GM12878 (cell line): ENCODE data around the gene FKBP9. TPM values are rescaled to one million over a fixed set of nuclear protein-coding genes. Genes with fewer than 3 reads are reported as not detected.

ENCODE experiments used
- ATAC-seq: fragments of 200-7000 bp; cut with Tn5 transposase; 3 replicates; pipeline ENCODE4 v1.9.1; 2020; ENCODE audit warnings: mild to moderate bottlenecking, moderate library complexity
- BruUV-seq: library from RNA; stranded (reverse); fragments of 400-500 nt; replicated peaks from 2 replicates; lab custom pipeline; 2021; lab: Mats Ljungman, UMichigan
- CTCF ChIA-PET: fragments of 300-600 bp; sonication (Branson Sonifier 250); formaldehyde crosslinking; extraction: SDS; loops from one replicate; lab custom pipeline; 2021; ENCODE audit warnings: inconsistent platforms; lab: Yijun Ruan, JAX
- POLR2A ChIA-PET: fragments of 350-600 bp; formaldehyde crosslinking; extraction: SDS; loops from one replicate; lab custom pipeline; 2021; ENCODE audit warnings: inconsistent platforms; lab: Charles Lee
- RAD21 ChIA-PET: fragments of 300-600 bp; sonication (Branson Sonifier 250); formaldehyde crosslinking; loops from one replicate; lab custom pipeline; 2023; ENCODE audit warnings: antibody characterized with exemption; ENCODE audit not compliant: unreplicated experiment; lab: Charles Lee
- SMC1A ChIA-PET: fragments of 300-600 bp; sonication (Branson Sonifier 250); formaldehyde crosslinking; loops from one replicate; lab custom pipeline; 2023; ENCODE audit not compliant: unreplicated experiment, uncharacterized antibody; lab: Charles Lee
- DNase-seq: peaks from one replicate; pipeline ENCODE4 v3.0.0-alpha.2; 2011; ENCODE audit warnings: low read depth, low spot score
- FAIRE-seq: peaks from 3 replicates; lab custom pipeline; 2011; peaks lifted over from hg19 to GRCh38; lab: Jason Lieb, UNC
- H2AFZ ChIP-seq: 2 replicates; pipeline ENCODE4 v1.6.0; 2011; ENCODE audit warnings: low read depth, low read length, control low read depth; ENCODE audit not compliant: control insufficient read depth
- H3K27ac ChIP-seq: 2 replicates; pipeline ENCODE4 v1.5.1; 2011; ENCODE audit warnings: control low read depth; ENCODE audit not compliant: control insufficient read depth, insufficient read depth
- H3K27me3 ChIP-seq, 2 experiments: replicated peaks in 1 of 2; 2 replicates each; pipeline versions ENCODE4 v1.6.0 to v1.6.1; 2011; ENCODE audit warnings: low read length in 1 of 2; ENCODE audit not compliant: control insufficient read depth in 2 of 2, insufficient read depth in 2 of 2
- H3K36me3 ChIP-seq, 2 experiments: 2 replicates each; pipeline ENCODE4 v1.5.1; 2011; ENCODE audit warnings: low read length in 1 of 2; ENCODE audit not compliant: control insufficient read depth in 2 of 2, insufficient read depth in 2 of 2
- H3K4me1 ChIP-seq: 2 replicates; pipeline ENCODE4 v1.6.1; 2011; ENCODE audit warnings: mild to moderate bottlenecking, low read length, moderate library complexity, mixed read lengths; ENCODE audit not compliant: control insufficient read depth, insufficient read depth
- H3K4me2 ChIP-seq: 2 replicates; pipeline ENCODE4 v1.6.0; 2011; ENCODE audit warnings: control low read depth; ENCODE audit not compliant: control insufficient read depth, insufficient read depth
- H3K4me3 ChIP-seq: fragments of 200-600 bp; sonication (generic); 2 replicates; pipeline ENCODE4 v1.5.1; 2016
- H3K79me2 ChIP-seq: 2 replicates; pipeline ENCODE4 v1.6.0; 2011; ENCODE audit warnings: low read length; ENCODE audit not compliant: control insufficient read depth, insufficient read depth
- H3K9ac ChIP-seq: 2 replicates; pipeline ENCODE4 v1.8.0; 2011; ENCODE audit warnings: low read length, control low read depth, mixed read lengths; ENCODE audit not compliant: control insufficient read depth, insufficient read depth
- H3K9me3 ChIP-seq: replicated peaks from 3 replicates; pipeline ENCODE4 v1.5.1; 2011; ENCODE audit warnings: mild to moderate bottlenecking, low read length; ENCODE audit not compliant: control insufficient read depth, insufficient read depth
- H4K20me1 ChIP-seq: 2 replicates; pipeline ENCODE4 v1.6.0; 2011; ENCODE audit not compliant: control insufficient read depth, insufficient read depth
- BCL11A ChIP-seq: IDR thresholded peaks from 2 replicates; pipeline ENCODE4 v1.6.1; 2011; ENCODE audit warnings: low read depth, low read length
- CUX1 ChIP-seq: IDR thresholded peaks from 2 replicates; pipeline ENCODE4 v1.6.1; 2012; ENCODE audit warnings: improper control_type of control experiment, low read depth, low read length; ENCODE audit not compliant: insufficient replicate concordance
- MEF2A ChIP-seq: IDR thresholded peaks from 2 replicates; pipeline ENCODE4 v1.6.1; 2011; ENCODE audit warnings: low read depth, mild to moderate bottlenecking, low read length, moderate library complexity; ENCODE audit not compliant: insufficient read depth
- MTA2 ChIP-seq: fragments of 450-650 bp; IDR thresholded peaks from 2 replicates; pipeline ENCODE4 v1.6.1; 2016; ENCODE audit warnings: low read depth, mild to moderate bottlenecking, moderate library complexity
- PML ChIP-seq: IDR thresholded peaks from 2 replicates; pipeline ENCODE4 v1.6.1; 2012; ENCODE audit warnings: low read length, inconsistent platforms
- POLR2AphosphoS5 ChIP-seq: IDR thresholded peaks from 2 replicates; pipeline ENCODE4 v1.6.1; 2011; ENCODE audit warnings: mild to moderate bottlenecking, low read length, inconsistent platforms
- RB1 ChIP-seq: fragments of 450-650 bp; formaldehyde crosslinking; IDR thresholded peaks from 2 replicates; pipeline ENCODE4 v1.6.1; 2017; ENCODE audit warnings: mild to moderate bottlenecking, borderline replicate concordance
- SMC3 ChIP-seq: IDR thresholded peaks from 2 replicates; pipeline ENCODE4 v1.6.1; 2011; ENCODE audit warnings: low read length, improper control_type of control experiment, borderline replicate concordance
- SUPT20H ChIP-seq: IDR thresholded peaks from 2 replicates; pipeline ENCODE4 v1.6.1; 2011; ENCODE audit warnings: low read depth, mild to moderate bottlenecking, low read length, moderate library complexity, borderline replicate concordance; ENCODE audit not compliant: control insufficient read depth
- TARDBP ChIP-seq: IDR thresholded peaks from 2 replicates; pipeline ENCODE4 v1.6.1; 2016; ENCODE audit warnings: borderline replicate concordance
- TBL1XR1 ChIP-seq: IDR thresholded peaks from 2 replicates; pipeline ENCODE4 v1.6.1; 2012; ENCODE audit warnings: low read depth, low read length, improper control_type of control experiment
- ZNF384 ChIP-seq: IDR thresholded peaks from 2 replicates; pipeline ENCODE4 v1.6.1; 2012; ENCODE audit warnings: low read depth, mild to moderate bottlenecking, low read length, improper control_type of control experiment, borderline replicate concordance
- ZSCAN29 ChIP-seq: fragments of 450-650 bp; IDR thresholded peaks from 2 replicates; pipeline ENCODE4 v1.6.1; 2017; ENCODE audit warnings: mild to moderate bottlenecking, moderate library complexity
- WGBS: methylation state at CpG from one replicate; pipeline ENCODE4 v1.1.6; 2016; ENCODE audit warnings: low lambda C conversion rate; ENCODE audit not compliant: insufficient replicate concordance, insufficient coverage; ENCODE audit errors: missing lambda C conversion rate; 5-methylcytosine and 5-hydroxymethylcytosine counted together
- in situ Hi-C: fragments of 300-500 bp; cut with MboI; formaldehyde crosslinking; loops from 9 replicates; pipeline ENCODE4 v1.14.3; 2018; ENCODE audit warnings: mixed read lengths
- intact Hi-C: fragments of 100-400 bp; cut with micrococcal nuclease; formaldehyde crosslinking; loops from one replicate; pipeline ENCODE4 v1.14.2; 2022; ENCODE audit not compliant: unreplicated experiment
- polyA plus RNA-seq, 11 experiments: library from polyadenylated mRNA; depleted of rRNA in 4 of 11; unstranded in 6 of 11; stranded (reverse) in 5 of 11; fragments of >200 nt; fragmentation: Nextera tagmentation in 4 of 11; fragmentation: Illumina TruSeq in 1 of 11; extraction: Ambion mirVana in 4 of 11; extraction: Trizol in 1 of 11; gene quantifications; 1 replicate in 1 of 11; 2 replicates in 10 of 11; pipeline versions ENCODE4 v1.2.1 to v1.2.3, GENCODE V29; 2011 to 2016; ENCODE audit warnings: inconsistent platforms in 2 of 11, missing spikeins in 2 of 11, low read depth in 1 of 11
- total RNA-seq, 4 experiments: library from RNA; depleted of rRNA in 3 of 4; stranded (reverse); fragments of >200 nt in 3 of 4; fragmentation: Illumina TruSeq in 1 of 4; extraction: Trizol in 1 of 4; gene quantifications; 2 replicates each; pipeline versions ENCODE4 v1.2.1 to v1.2.3, GENCODE V29; 2013 to 2021
- TF ChIP-seq, protein P1 (sequence below): IDR thresholded peaks from 2 replicates; pipeline ENCODE4 v1.6.1; 2011; ENCODE audit warnings: low read depth, low read length, improper control_type of control experiment, borderline replicate concordance
- TF ChIP-seq, protein P2 (sequence below): IDR thresholded peaks from 2 replicates; pipeline ENCODE4 v1.6.1; 2012; ENCODE audit warnings: low read length, inconsistent platforms

Gene FKBP9
- total and polyA plus RNA-seq, 10 of the 15 experiments (the other 5 are each of a cell fraction or from before 2014, with no cell fraction given), result 0.04 to 6.6 (median 2.6) TPM

- intact Hi-C loops (no loop called here), in situ Hi-C loops (no loop called here)
- Histone ChIP-seq H2AFZ (no peak overlapping the region), H3K4me3 (peak overlapping the region; percentile 77), H3K9me3 (peaks cover under 1% of the 10 kb centered on the region; the same call in 2 of the 3 replicates), H3K9ac (peak overlapping the region; percentile 73; the same call in 1 of the 2 replicates), H3K79me2 (peaks cover 89% of the 10 kb centered on the region), H3K27ac (peak overlapping the region; percentile 71; the same call in 1 of the 2 replicates), H3K36me3 (peaks cover 0 to 1% of the 10 kb centered on the region in 2 experiments; a peak in 2 of 4 replicates), H3K4me1 (peaks cover 5% of the 10 kb centered on the region; the same call in 1 of the 2 replicates), H3K27me3 (no peaks in the 10 kb centered on the region), H4K20me1 (0 out of 2 replicates have a peak, but pooled peaks cover 2% of the 10 kb centered on the region), H3K4me2 (peak overlapping the region; percentile 80)
- RAD21 ChIA-PET, result interaction anchor here (1.0 to 4.6 kb wide), 8 partner anchors 8 to 194 kb away, joined by 3 to 29 read pairs (median 10); partner anchors contain the start of genes KBTBD2, NT5C3A and RP9
- peak; percentile 97 for FAIRE-seq
- peak; percentile 93 for ATAC-seq
- 6% methylated on average over 9 of the region's 9 CpGs for WGBS
- peak; percentile 89 for DNase-seq
- SMC1A ChIA-PET, result interaction anchor here (0.7 to 3.2 kb wide), 15 partner anchors 8 to 1653 kb away, joined by 3 to 31 read pairs (median 5); partner anchors contain the start of genes KBTBD2, NT5C3A and RP9
- no TSS peak for BruUV-seq
- POLR2A ChIA-PET, result interaction anchor here (0.6 to 3.2 kb wide), 6 partner anchors 13 to 151 kb away, joined by 3 to 30 read pairs (median 4); partner anchors contain the start of genes KBTBD2 and NT5C3A
- CTCF ChIA-PET, result interaction anchor here (0.6 to 4.9 kb wide), 11 partner anchors 8 to 240 kb away, joined by 3 to 33 read pairs (median 5); partner anchors contain the start of gene RP9
- TF ChIP-seq, protein P1, sequence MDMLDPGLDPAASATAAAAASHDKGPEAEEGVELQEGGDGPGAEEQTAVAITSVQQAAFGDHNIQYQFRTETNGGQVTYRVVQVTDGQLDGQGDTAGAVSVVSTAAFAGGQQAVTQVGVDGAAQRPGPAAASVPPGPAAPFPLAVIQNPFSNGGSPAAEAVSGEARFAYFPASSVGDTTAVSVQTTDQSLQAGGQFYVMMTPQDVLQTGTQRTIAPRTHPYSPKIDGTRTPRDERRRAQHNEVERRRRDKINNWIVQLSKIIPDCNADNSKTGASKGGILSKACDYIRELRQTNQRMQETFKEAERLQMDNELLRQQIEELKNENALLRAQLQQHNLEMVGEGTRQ, result no peak
- TF ChIP-seq ZNF384 (no peak), MEF2A (peak; percentile 60; the same call in 1 of the 2 replicates), TARDBP (no peak), RB1 (no peak), CUX1 (no peak), SMC3 (no peak), PML (peak; percentile 85), SUPT20H (no peak), POLR2AphosphoS5 (peak; percentile 99), MTA2 (no peak), ZSCAN29 (no peak), TBL1XR1 (no peak), BCL11A (no peak)
- TF ChIP-seq, protein P2, sequence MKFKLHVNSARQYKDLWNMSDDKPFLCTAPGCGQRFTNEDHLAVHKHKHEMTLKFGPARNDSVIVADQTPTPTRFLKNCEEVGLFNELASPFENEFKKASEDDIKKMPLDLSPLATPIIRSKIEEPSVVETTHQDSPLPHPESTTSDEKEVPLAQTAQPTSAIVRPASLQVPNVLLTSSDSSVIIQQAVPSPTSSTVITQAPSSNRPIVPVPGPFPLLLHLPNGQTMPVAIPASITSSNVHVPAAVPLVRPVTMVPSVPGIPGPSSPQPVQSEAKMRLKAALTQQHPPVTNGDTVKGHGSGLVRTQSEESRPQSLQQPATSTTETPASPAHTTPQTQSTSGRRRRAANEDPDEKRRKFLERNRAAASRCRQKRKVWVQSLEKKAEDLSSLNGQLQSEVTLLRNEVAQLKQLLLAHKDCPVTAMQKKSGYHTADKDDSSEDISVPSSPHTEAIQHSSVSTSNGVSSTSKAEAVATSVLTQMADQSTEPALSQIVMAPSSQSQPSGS, result 0 out of 2 replicates have a peak, but pooled peaks have one; percentile 27
These were observed 83.7 kb downstream of the FKBP9 start for GRCh38 chr7:33040803-33041516.
